ENCODE data around the gene NEU1. TPM values are rescaled to one million over a fixed set of nuclear protein-coding genes. Genes with fewer than 3 reads are reported as not detected.
"Not testable (repeated sequence)": the region's sequence is repeated elsewhere in the genome, so short reads cannot be mapped to it uniquely, and the experiment has no call there.

The NEU1 gene
- polyA plus RNA-seq, 12 donors, result 14.6 to 32.7 (median 16.0) TPM; not detected in 1

DNA sequence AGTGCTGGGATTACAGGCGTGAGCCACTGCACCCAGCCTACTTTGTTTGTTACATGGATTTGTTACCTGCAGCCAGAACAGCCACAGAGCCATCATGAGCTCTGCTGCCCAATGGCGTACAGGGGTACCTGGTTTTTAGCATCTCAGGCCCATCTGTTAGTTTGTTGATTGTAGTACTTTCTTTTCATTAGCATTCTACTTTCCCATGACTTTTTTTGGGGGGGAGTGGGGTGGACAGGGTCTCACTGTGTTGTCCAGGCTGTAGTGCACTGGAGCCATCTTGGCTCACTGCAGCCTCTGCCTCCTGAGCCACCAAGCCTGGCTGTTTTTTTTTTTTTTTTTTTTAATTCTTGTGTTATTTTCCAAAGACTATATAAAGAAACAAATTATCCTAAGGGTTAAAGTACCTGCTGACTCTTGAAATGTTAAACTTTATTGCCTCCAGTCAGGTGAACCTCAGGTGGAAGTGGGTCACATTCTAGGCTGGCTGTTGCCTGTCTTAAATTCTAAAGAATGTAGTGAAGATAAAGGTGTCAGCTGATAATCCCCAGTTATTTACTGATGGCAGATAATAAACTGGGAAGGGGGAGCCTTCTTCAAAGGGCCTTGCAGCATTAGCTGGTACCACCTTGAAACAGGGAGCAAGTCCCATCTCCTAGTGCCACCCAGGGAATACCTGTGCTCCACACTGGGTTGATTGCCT, 15.2 kb downstream of the NEU1 start:
- no peak for DNase-seq

DNA sequence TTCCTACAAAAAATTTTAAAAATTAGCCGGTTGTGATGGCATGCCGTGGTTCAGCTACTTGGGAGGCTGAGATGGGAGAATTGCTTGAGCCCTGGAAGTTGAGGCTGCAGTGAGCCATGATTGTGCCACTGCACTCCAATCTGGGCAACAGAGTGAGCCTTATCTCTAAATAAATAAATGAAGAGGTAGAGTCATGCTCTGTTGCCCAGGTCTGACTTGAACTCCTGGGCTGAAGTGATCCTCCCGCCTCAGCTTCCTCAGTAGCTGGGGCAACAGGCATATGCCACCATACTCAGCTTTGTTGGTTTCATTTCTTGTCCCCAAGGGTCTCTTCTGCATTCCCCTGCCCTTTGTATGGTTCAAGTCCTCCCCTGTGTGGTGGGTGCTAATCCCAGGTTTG, 18.1 kb downstream of the NEU1 start:
- no peak for DNase-seq

DNA sequence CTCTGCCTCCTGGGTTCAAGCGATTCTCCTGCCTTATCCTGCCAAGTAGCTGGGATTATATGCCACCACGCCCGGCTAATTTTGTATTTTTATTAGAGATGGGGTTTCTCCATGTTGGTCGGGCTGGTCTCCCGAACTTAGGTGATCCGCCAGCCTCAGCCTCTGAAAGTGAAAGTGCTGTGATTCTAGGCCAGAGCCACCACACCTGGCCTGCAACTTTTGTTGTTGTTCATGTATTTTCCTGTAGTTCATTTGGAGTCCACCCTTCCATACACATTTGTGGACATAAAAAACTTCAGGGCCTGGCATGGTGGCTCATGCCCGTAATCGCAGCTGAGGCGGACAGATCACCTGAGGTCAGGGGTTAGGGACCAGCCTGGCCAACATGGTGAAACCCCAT, 20.6 kb downstream of the NEU1 start:
- DNase-seq, result no peak

DNA sequence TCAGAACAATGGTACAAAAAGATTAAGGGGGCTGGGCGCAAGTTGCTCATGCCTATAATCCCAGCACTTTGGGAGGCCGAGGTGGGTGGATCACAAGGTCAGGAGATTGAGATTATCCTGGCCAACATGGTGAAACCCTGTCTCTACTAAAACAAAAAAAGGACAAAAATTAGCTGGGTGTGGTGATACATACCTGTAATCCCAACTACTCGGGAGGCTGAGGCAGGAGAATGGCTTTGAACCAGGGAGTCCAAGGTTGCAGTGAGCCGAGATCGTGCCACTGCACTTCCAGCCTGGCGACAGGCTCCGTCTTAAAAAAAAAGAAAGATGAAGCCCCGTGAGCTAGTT, 22.9 kb downstream of the NEU1 start:
- not testable (repeated sequence) for DNase-seq

DNA sequence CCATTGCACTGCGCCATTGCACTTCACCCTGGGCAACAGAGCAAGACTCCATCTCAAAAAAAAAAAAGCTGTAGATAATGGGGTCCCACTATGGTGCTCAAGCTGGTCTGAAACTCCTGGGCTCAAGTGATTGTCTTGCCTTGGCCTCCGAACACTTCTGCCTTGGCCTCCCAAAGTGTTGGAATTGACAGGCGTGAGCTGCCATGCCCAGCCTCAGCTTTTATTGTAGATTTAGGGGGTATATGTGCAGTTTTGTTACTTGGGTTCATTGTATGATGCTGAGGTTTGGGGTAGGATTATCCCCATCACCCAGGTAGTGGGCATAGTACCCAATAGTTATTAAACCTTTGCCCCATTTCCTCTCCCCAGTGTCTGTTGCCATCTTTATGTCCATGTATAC, 23.7 kb downstream of the NEU1 start:
- DNase-seq, result no peak

DNA sequence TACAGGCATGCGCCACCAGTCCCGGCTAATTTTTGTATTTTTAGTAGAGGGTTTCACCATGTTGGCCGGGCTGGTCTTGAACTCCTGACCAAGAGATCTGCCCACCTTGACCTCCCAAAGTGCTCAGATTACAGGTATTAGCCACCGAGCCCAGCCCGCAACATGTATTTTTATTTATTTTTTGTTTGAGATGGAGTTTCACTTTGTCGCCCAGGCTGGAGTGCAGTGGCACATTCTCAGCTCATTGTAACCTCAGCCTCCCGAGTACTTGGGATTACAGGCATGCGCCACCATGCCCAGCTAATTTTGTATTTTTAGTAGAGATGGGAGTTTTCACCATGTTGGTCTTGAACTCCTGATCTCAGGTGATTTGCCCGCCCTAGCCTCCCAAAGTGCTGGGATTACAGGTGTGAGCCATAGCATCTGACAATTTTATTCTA, 24.5 kb downstream of the NEU1 start:
- not testable (repeated sequence) for DNase-seq

DNA sequence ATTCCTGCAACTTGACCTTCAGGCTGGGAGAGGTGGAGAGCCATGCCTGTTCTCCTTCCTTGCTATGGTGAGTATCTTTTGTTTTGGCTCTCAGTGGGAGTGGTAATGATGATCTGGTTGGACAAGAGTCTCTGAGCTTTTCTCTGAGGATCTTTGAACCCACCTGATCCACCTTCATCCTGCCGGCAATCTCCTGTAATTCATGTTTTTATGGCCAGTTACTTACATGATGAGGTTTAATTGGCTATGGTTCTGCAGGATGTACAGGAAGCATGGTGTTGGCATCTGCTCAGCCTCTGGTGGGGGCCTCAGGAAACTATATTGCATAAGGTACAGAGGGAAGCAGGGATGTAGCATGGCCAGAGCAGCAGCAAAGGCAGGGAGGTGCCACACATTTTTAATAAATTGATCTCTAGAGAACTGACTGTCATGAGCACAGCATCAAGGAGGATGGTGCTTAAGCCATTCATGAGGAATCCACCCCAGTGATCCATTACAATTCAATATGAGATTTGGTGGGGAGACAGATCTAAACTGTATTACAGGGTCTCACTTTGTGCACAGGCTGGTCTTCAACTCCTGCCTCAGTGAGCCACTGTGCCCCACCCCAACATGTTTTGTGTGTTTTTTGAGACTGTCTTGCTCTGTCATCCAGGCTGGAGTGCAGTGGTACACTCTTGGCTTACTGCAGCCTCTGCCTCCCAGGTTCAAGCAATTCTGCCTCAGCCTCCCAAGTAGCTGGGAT, 25.1 kb downstream of the NEU1 start:
- DNase-seq, result no peak

DNA sequence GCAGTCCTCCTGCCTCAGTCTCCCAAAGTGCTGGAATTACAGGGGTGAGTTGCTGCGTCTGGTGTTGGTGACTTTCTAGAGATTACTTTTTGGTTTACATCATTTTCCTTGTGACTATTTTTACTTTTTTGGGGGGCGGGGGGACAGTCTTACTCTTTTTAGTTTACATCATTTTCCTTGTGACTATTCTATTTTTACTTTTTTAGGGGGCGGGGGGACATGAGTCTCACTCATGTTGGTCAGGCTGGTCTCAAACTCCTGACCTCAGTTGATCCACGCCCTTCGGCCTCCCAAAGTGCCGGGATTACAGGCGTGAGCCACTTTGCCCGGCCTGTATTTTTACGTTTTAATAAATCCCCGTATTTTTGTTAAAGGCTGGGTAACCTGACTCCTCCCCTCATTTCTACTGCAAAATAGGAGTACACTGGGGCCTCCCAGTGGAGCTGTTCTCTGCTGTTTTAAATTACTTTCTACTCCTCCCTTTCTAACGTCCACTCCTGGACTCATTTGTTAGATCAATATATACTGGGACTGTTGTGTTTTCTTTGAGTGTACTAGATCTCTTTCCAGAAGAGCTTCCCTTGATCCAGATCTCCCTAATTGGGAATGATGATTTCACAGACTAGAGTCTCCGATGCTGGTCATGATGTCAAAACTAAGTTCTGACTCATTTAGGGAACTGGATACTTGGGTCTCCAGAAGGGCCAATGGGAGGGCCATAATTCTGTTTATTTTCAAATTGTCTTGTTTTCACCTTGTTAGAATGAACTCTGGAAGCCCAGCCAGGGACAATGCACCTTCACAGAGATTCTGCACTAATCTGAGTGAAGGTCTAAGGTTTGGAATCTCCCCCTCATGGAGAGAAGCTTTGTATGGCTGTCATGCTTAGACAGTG, 25.9 kb downstream of the NEU1 start:
- DNase-seq, result no peak

DNA sequence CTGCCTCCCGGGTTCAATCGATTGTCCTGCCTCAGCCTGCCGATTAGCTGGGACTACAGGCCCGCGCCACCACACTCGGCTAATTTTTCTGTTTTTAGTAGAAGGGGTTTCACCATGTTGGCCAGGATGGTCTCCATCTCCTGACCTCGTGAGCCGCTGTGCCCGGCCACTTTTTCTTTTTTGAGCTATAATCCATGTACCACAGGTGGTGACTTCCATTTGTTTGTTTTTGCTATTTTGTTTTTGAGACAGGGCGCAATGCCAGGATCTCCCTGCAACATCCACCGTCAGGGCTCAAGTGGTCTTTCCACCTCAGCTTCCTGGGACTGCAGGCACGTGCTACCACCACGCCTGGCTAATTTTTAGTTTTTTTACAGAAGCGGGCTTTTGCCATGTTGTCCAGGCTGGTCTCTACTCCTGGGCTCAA, 26.6 kb downstream of the NEU1 start:
- no peak for DNase-seq

DNA sequence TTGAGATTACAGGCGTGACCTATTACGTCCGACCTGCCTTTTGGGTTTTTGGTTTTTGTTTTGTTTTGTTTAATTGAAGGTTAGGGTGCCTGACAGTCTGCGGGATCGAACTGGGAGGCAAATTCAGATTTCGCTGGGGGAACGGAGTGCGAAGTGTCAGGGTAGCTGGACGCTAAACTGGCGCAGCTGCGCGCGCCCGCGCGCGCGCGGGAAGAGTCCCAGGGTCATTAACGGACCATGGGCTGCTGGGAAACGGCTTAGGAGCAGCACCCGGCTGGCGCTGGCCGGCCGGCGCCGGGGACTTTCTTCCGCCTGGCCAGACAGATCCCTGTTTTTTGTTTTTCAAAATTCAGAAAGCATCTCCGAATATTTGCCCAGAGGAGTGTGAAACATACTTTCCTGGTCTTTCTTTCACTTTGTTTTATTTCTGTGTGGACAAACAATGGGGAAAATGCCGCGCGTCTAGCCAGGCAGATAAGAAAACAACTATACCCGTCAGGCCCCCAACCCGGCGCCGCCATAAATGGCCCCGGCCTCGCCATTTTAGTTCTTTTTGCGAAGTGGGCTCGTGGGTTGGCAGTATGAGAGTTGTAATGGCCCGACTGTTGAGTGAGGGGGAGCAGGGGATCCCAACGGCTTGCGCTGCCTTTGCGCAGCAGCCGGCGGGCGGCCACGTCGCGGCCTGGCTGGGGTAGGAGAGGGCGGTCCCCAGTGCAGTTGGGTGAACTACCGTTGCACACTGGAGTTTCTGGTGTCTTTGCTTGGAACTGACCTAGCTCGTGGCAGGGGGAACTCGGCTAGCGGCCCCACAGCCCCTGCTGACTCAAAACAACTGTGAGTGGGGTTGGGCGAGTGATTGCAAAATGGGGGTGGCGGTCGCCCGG, 28.0 kb downstream of the NEU1 start:
- peak; percentile 93 for DNase-seq

DNA sequence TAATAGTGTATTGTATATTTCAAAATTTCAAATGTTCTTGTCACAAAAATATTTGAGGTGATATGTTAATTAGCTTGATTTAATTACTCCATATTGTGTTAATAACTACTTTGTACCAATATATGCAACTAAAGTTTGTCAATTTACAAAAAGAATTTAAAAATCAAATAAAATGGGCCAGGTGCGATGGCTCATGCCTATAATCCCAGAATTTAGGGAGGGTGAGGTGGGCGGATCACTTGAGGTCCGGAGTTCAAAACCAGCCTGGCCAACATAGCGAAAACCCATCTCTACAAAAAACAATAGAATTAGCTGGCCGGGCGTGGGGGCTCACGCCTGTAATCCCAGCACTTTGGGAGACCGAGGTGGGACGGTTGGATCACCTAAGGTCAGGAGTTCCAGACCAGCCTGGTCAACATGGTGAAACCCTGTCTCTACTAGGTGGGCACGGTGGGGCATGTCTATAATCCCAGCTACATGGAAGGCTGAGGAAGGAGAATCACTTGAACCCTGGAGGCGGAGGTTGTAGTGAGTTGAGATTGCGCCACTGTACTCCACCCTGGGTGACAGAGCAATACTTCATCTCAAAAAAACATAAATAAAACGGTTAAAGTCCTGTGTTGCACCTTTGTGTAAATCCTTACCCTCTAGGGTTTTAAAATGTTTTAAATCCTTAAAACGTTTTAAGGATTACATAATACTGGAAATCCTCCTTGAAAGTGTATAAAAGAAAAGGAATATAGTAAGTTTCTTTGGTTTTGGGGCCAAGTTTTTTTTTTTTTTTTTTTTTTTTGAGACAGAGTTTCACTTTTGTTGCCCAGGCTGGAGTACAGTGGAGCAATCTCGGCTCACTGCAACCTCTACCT, 31.0 kb downstream of the NEU1 start:
- no peak for DNase-seq

DNA sequence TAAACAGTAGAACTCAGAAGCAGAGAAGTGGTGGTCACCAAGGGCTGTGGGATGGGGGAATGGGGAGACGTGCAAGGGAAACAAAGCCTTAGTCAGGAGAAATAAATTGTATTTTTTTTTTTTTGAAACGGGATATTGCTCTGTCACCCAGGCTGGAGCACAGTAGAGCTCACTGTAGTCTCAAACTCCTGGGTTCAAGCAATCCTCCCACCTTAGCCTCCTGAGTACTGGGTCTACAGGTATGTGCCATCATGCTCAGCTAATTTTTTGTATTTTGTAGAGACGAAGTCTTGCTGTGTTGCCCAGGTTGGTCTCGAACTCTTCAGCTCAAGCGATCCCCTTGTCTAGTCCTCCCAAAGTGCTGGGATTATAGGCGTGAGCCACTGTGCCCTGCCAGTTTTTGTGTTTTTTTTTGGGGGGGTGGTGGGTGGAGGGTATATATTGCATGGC, 31.7 kb downstream of the NEU1 start:
- DNase-seq, result no peak

DNA sequence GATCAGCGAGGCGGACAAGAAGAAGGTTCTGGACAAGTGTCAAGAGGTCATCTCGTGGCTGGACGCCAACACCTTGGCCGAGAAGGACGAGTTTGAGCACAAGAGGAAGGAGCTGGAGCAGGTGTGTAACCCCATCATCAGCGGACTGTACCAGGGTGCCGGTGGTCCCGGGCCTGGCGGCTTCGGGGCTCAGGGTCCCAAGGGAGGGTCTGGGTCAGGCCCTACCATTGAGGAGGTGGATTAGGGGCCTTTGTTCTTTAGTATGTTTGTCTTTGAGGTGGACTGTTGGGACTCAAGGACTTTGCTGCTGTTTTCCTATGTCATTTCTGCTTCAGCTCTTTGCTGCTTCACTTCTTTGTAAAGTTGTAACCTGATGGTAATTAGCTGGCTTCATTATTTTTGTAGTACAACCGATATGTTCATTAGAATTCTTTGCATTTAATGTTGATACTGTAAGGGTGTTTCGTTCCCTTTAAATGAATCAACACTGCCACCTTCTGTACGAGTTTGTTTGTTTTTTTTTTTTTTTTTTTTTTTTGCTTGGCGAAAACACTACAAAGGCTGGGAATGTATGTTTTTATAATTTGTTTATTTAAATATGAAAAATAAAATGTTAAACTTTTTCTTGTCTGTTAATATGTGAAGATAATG, 32.9 kb downstream of the NEU1 start:
- DNase-seq, result peak; percentile 60

DNA sequence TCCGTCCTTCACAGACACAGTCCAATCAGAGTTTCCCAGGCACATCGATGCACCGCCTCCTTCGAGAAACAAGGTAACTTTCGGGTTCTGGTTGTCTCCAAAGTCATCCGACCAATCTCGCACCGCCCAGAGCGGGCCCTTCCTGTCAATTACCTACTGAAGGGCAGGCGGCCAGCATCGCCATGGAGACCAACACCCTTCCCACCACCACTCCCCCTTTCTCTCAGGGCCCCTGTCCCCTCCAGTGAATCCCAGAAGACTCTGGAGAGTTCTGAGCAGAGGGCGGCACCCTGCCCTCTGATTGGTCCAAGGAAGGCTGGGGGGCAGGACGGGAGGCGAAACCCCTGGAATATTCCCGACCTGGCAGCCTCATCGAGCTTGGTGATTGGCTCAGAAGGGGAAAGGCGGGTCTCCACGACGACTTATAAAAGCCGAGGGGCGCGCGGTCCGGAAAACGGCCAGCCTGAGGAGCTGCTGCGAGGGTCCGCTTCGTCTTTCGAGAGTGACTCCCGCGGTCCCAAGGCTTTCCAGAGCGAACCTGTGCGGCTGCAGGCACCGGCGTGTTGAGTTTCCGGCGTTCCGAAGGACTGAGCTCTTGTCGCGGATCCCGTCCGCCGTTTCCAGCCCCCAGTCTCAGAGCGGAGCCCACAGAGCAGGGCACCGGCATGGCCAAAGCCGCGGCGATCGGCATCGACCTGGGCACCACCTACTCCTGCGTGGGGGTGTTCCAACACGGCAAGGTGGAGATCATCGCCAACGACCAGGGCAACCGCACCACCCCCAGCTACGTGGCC, 35.1 kb downstream of the NEU1 start, which contains the start of gene HSPA1B:
HSPA1B (plus strand) TSS at position 453 of the 794 bp plus-strand sequence; CDS start at position 666, 213 bp downstream.
- peak; percentile 99 for DNase-seq

DNA sequence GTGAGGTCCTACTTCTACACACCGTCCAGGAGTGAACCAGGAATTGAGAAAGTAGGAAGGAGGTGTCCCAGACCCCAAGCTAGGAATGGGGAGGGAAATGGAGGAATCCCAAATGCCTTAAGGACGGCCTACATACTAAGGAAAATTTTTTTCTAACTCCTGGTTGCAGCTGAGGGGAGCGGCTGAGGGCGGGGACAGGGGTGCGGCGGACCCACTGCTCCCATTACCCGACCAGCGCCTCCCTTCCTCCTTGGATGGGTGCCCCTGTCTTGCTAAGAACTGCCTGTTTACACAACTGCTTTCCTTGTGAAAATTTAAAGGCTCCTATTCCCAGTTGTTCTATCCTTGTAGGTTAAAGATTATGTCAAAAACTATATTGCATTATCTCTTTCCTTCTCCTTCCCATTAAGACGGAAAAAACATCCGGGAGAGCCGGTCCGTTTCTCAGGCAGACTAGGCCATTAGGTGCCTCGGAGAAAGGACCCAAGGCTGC, 35.8 kb downstream of the NEU1 start:
- DNase-seq, result peak; percentile 93

DNA sequence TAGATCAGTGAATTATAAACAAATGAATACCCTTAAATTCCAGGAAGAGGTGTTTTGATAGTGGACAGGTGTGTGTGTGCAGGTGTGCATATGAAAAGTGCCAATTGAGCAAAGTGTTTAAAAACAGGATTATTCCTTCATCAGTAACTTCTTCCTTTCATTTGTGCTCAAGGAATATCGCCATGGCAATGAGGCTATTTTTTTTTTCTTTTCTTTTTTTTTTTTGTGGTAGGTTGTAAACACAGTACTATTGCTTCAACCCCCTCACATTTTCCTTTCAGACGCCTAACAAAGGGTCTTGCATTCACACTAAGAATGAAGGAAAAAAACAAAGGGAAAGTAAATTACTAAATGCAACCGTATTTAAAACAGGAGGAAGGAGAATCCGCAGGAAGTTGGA, 37.1 kb downstream of the NEU1 start:
- no peak for DNase-seq

DNA sequence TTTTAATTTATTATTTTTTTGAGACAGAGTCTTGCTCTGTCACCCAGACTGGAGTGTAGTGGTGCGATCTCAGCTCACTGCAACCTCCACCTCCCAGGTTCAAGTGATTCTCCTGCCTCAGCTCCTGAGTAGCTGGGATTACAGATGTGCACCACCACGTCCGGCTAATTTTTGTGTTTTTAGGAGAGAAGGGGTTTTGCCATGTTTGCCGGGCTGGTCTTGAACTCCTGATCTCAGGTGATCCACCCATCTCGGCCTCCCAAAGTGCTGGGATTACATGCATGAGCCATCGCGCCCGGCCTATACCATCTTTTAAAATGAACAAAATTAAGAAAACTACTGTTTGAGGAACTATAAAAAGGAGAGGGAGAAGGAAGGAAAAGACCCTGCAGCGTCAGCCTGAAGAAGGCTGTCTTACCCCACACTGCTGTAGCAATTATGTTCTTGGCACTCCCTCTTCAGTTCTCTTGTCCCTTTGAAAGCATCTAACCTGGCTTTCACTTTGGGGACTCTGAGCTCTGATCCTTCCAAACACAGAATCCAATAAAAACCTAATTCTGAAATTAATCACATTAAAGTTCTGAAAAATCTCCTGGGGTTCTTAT, 38.9 kb downstream of the NEU1 start:
- DNase-seq, result not testable (repeated sequence)
